CD4-positive, CD25-positive, alpha-beta regulatory T cell (primary cell): ENCODE results near the gene NOL12. TPM values are rescaled to one million over a fixed set of nuclear protein-coding genes. Genes with fewer than 3 reads are reported as not detected.

Experiments
- ATAC-seq, 2 donors: fragments of 150-1000 bp; cut with Tn5 transposase; one replicate each; pipeline ENCODE4 v1.10.0; 2021; ENCODE audit warnings: low read depth in 2 of 2, moderate number of reproducible peaks in 2 of 2, moderate library complexity in 1 of 2
- DNase-seq, 3 donors: peaks; one replicate each; pipeline versions ENCODE4 v3.0.0 to v3.0.0-alpha.2; 2012 to 2022; ENCODE audit warnings: mixed read lengths in 1 of 3
- H3K27ac ChIP-seq: one replicate; pipeline ENCODE4 v1.7.0; 2013; ENCODE audit warnings: mild to moderate bottlenecking, low read length; ENCODE audit not compliant: insufficient read depth, poor library complexity, severe bottlenecking
- H3K27me3 ChIP-seq: one replicate; pipeline ENCODE4 v1.7.0; 2013; ENCODE audit warnings: low read length; ENCODE audit not compliant: control insufficient read depth, insufficient read depth
- H3K36me3 ChIP-seq: one replicate; pipeline ENCODE4 v1.7.0; 2013; ENCODE audit warnings: mild to moderate bottlenecking, low read length, moderate library complexity; ENCODE audit not compliant: control insufficient read depth, insufficient read depth
- H3K4me1 ChIP-seq: 2 replicates; pipeline ENCODE4 v1.7.0; 2013; ENCODE audit warnings: mild to moderate bottlenecking, low read length; ENCODE audit not compliant: insufficient read depth, control insufficient read depth, poor library complexity, severe bottlenecking
- H3K4me3 ChIP-seq: one replicate; pipeline ENCODE4 v1.7.0; 2013; ENCODE audit warnings: low read depth, mild to moderate bottlenecking, low read length, moderate library complexity
- H3K9me3 ChIP-seq, 2 experiments: 1 replicate in 1 of 2; 2 replicates in 1 of 2; pipeline ENCODE4 v1.7.0; 2013; ENCODE audit warnings: low read length in 2 of 2, mild to moderate bottlenecking in 1 of 2, moderate library complexity in 1 of 2; ENCODE audit not compliant: control insufficient read depth in 2 of 2
- H3K27ac Mint-ChIP-seq, 3 donors: one replicate each; pipeline ENCODE4 v1.8.0; 2020 to 2022; ENCODE audit warnings: mild to moderate bottlenecking in 3 of 3, mixed read lengths in 3 of 3, moderate library complexity in 2 of 3
- H3K27me3 Mint-ChIP-seq: one replicate; pipeline ENCODE4 v1.8.0; 2022; ENCODE audit warnings: mild to moderate bottlenecking, mixed read lengths
- H3K36me3 Mint-ChIP-seq: one replicate; pipeline ENCODE4 v1.8.0; 2020; ENCODE audit warnings: mixed read lengths
- H3K4me1 Mint-ChIP-seq, 4 donors: one replicate each; pipeline ENCODE4 v1.8.0; 2020 to 2022; ENCODE audit warnings: mixed read lengths in 4 of 4, mild to moderate bottlenecking in 1 of 4
- H3K4me3 Mint-ChIP-seq, 4 donors: one replicate each; pipeline ENCODE4 v1.8.0; 2020 to 2022; ENCODE audit warnings: mild to moderate bottlenecking in 4 of 4, mixed read lengths in 4 of 4, moderate library complexity in 3 of 4
- H3K9me3 Mint-ChIP-seq, 7 donors: one replicate each; pipeline ENCODE4 v1.8.0; 2020 to 2022; ENCODE audit warnings: mixed read lengths in 7 of 7, mild to moderate bottlenecking in 3 of 7, moderate library complexity in 2 of 7
- polyA plus RNA-seq, 4 donors: library from polyadenylated mRNA; unstranded; fragments of 300-500 nt; fragmentation: Illumina TruSeq; gene quantifications; one replicate each; pipeline ENCODE4 v1.2.3, GENCODE V29; 2021
- total RNA-seq: library from RNA; stranded (reverse); gene quantifications from one replicate; pipeline ENCODE4 v1.2.3, GENCODE V29; 2022

Gene NOL12
- total and polyA plus RNA-seq, 5 donors from 2014 or later, result 33.7 to 46.9 (median 38.2) TPM

- H3K9me3 ChIP-seq, result no peaks in the 10 kb centered on the region
- Mint-ChIP-seq H3K4me3 (peak overlapping the region; percentile 91 to 98 (median 98)), H3K36me3 (peaks cover 16% of the 10 kb centered on the region), H3K27ac (peak overlapping the region in 2 of 3 donors; percentile 11 to 85), H3K27me3 (no peaks in the 10 kb centered on the region), H3K4me1 (peaks cover 0 to 69% (median 35%) of the 10 kb centered on the region in 4 donors), H3K9me3 (no peaks in the 10 kb centered on the region)
- H3K36me3 ChIP-seq, result peaks cover 44% of the 10 kb centered on the region
- no peak for ATAC-seq
- no peak for DNase-seq
- peak overlapping the region; percentile 88 for H3K27ac ChIP-seq
- H3K27me3 ChIP-seq, result no peaks in the 10 kb centered on the region
- peaks cover 64% of the 10 kb centered on the region for H3K4me1 ChIP-seq
- H3K4me3 ChIP-seq, result peak overlapping the region; percentile 50
These were observed 44.6 kb upstream of the NOL12 start for GRCh38 chr22:37641561-37641949.

- Mint-ChIP-seq H3K27ac (peak overlapping the region; percentile 43 to 95 (median 88)), H3K27me3 (no peaks in the 10 kb centered on the region), H3K9me3 (no peaks in the 10 kb centered on the region), H3K36me3 (peaks cover 16% of the 10 kb centered on the region), H3K4me1 (peaks cover 0 to 54% (median 25%) of the 10 kb centered on the region in 4 donors), H3K4me3 (peak overlapping the region; percentile 56 to 98 (median 72))
- Histone ChIP-seq H3K27ac (no peak overlapping the region), H3K9me3 (no peaks in the 10 kb centered on the region), H3K4me1 (peaks cover 46% of the 10 kb centered on the region), H3K4me3 (no peak overlapping the region), H3K27me3 (no peaks in the 10 kb centered on the region), H3K36me3 (peaks cover 61% of the 10 kb centered on the region)
- ATAC-seq, result peak; percentile 63 to 72
- peak; percentile 74 to 82 (median 79) for DNase-seq
These were observed 42.8 kb upstream of the NOL12 start for GRCh38 chr22:37643225-37643847.

DNA sequence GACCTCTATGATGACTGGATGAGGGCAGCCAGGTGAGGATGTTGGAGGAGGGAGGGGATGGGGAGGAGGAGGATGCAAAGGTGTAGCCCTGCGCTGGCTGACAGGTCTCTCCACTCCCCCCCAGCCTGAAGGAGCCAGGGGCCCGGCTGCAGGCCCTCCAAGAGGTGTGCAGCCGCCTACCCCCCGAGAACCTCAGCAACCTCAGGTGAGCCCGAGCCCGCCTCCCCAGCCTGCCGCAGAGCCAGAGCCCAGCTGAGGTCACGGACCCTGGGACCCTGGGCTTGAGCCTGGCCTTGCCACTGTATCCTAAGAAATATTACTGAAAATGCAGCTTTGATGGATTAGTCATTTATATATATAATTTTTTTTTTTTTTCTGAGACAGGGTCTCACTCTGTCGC, 38.8 kb upstream of the NOL12 start:
- H3K27ac ChIP-seq, result no peak overlapping the region
- peaks cover 86% of the 10 kb centered on the region for H3K36me3 ChIP-seq
- peaks cover 23% of the 10 kb centered on the region for H3K36me3 Mint-ChIP-seq
- H3K4me3 Mint-ChIP-seq, result no peak overlapping the region
- no peaks in the 10 kb centered on the region for H3K9me3 Mint-ChIP-seq
- DNase-seq (no peak), ATAC-seq (no peak)
- no peaks in the 10 kb centered on the region for H3K27me3 ChIP-seq
- no peaks in the 10 kb centered on the region for H3K27me3 Mint-ChIP-seq
- no peak overlapping the region for H3K27ac Mint-ChIP-seq
- no peak overlapping the region for H3K4me3 ChIP-seq
- no peaks in the 10 kb centered on the region for H3K9me3 ChIP-seq
- H3K4me1 ChIP-seq, result peaks cover 15% of the 10 kb centered on the region
- peaks cover 0 to 32% (median 14%) of the 10 kb centered on the region in 4 donors for H3K4me1 Mint-ChIP-seq

DNA sequence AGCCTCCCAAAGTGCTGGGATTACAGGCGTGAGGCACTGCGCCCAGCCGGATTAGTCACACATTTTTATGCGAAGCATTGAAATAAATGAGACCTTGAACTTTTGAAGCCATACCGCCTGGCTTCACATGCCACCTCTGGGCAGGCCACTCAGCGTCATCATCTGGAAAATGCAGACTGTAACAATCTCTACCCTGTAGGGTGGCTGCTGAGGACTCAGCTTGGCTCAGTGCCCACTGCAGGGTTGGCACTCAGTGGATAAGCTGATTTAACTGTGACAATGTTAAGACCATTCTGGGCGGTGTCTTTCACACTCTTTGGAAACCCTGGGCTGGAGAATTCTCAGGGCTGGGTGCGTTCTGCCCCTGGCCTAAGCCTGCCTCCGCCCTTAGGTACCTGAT, 38.2 kb upstream of the NOL12 start:
- Mint-ChIP-seq H3K9me3 (no peaks in the 10 kb centered on the region), H3K36me3 (peaks cover 18% of the 10 kb centered on the region), H3K27ac (no peak overlapping the region), H3K27me3 (no peaks in the 10 kb centered on the region), H3K4me1 (peaks cover 0 to 25% (median 11%) of the 10 kb centered on the region in 4 donors), H3K4me3 (no peak overlapping the region)
- Histone ChIP-seq H3K4me3 (no peak overlapping the region), H3K36me3 (peaks cover 87% of the 10 kb centered on the region), H3K9me3 (no peaks in the 10 kb centered on the region), H3K27me3 (no peaks in the 10 kb centered on the region), H3K4me1 (peaks cover 9% of the 10 kb centered on the region), H3K27ac (no peak overlapping the region)
- no peak for DNase-seq
- no peak for ATAC-seq

DNA sequence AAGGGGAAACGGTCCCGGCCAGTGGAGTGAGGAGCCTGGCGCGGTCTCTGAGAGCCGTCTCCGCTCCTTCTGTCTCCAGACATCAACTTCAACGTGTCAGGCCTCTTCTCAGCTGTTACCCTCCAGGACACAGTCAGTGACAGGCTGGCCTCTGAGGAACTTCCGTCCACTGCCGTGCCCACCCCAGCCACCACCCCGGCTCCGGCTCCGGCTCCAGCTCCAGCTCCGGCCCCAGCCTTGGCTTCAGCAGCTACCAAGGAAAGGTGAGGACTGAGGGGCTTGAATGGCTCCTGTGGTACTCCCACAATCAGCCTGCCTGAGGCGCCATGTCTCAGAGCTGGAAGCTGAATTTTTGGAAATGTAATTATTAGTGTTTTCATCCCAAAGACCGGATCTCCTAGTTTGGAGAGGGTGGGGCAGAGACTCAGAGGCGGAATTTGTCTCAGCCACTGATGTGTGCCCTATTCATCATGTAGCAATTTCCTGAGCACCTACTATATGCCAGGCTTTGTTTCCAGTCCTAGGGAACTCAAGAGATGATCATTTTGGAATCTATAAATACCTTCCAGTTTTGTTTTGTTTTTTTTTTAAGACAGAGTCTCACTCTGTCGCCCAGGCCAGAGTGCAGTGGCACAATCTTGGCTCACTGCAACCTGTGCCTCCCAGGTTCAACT, 35.5 kb upstream of the NOL12 start:
- Mint-ChIP-seq H3K4me3 (no peak overlapping the region), H3K9me3 (no peaks in the 10 kb centered on the region), H3K27ac (no peak overlapping the region), H3K36me3 (peaks cover 8% of the 10 kb centered on the region), H3K27me3 (no peaks in the 10 kb centered on the region), H3K4me1 (peaks cover 0 to 12% (median 3%) of the 10 kb centered on the region in 4 donors)
- Histone ChIP-seq H3K27ac (no peak overlapping the region), H3K4me3 (no peak overlapping the region), H3K36me3 (peaks cover 82% of the 10 kb centered on the region), H3K27me3 (no peaks in the 10 kb centered on the region), H3K4me1 (no peaks in the 10 kb centered on the region), H3K9me3 (no peaks in the 10 kb centered on the region)
- no peak for ATAC-seq
- DNase-seq, result no peak

GRCh38 chr22:37654563-37655251, 31.4 kb upstream of the NOL12 start:
- Histone ChIP-seq H3K9me3 (no peaks in the 10 kb centered on the region), H3K27me3 (no peaks in the 10 kb centered on the region), H3K4me1 (peaks cover 13% of the 10 kb centered on the region), H3K4me3 (no peak overlapping the region), H3K27ac (no peak overlapping the region), H3K36me3 (peaks cover 44% of the 10 kb centered on the region)
- peak overlapping the region in 2 of 3 donors; percentile 14 to 46 for H3K27ac Mint-ChIP-seq
- H3K9me3 Mint-ChIP-seq, result no peaks in the 10 kb centered on the region
- H3K27me3 Mint-ChIP-seq, result no peaks in the 10 kb centered on the region
- ATAC-seq (no peak), DNase-seq (no peak)
- H3K36me3 Mint-ChIP-seq, result peaks cover 3% of the 10 kb centered on the region
- no peak overlapping the region for H3K4me3 Mint-ChIP-seq
- peaks cover 0 to 28% (median 11%) of the 10 kb centered on the region in 4 donors for H3K4me1 Mint-ChIP-seq

GRCh38 chr22:37655252-37655563, 30.9 kb upstream of the NOL12 start:
- Mint-ChIP-seq H3K27ac (no peak overlapping the region), H3K27me3 (no peaks in the 10 kb centered on the region), H3K4me1 (peaks cover 0 to 33% (median 16%) of the 10 kb centered on the region in 4 donors), H3K4me3 (no peak overlapping the region), H3K36me3 (no peaks in the 10 kb centered on the region), H3K9me3 (no peaks in the 10 kb centered on the region)
- no peak for ATAC-seq
- H3K4me1 ChIP-seq, result peaks cover 18% of the 10 kb centered on the region
- H3K36me3 ChIP-seq, result peaks cover 39% of the 10 kb centered on the region
- no peak overlapping the region for H3K27ac ChIP-seq
- no peaks in the 10 kb centered on the region for H3K27me3 ChIP-seq
- no peak for DNase-seq
- H3K9me3 ChIP-seq, result no peaks in the 10 kb centered on the region
- H3K4me3 ChIP-seq, result no peak overlapping the region
